H1 (cell line): ENCODE measurements around the gene KIAA0319L. TPM values are rescaled to one million over a fixed set of nuclear protein-coding genes. Genes with fewer than 3 reads are reported as not detected.

ENCODE experiments used
- CTCF ChIA-PET: fragments of 300-600 bp; sonication (Branson Sonifier 250); formaldehyde crosslinking; loops from one replicate; lab custom pipeline; 2021; ENCODE audit not compliant: partially characterized antibody; lab: Charles Lee
- POLR2A ChIA-PET: fragments of 300-600 bp; sonication (Branson Sonifier 250); formaldehyde crosslinking; loops from one replicate; lab custom pipeline; 2021; ENCODE audit warnings: inconsistent platforms; ENCODE audit not compliant: partially characterized antibody; lab: Charles Lee
- DNase-seq, 2 experiments: peaks; one replicate each; pipeline versions ENCODE4 v3.0.0 to v3.0.0-alpha.2; 2010 to 2022; ENCODE audit warnings: low spot score in 2 of 2, low read depth in 1 of 2, mixed read lengths in 1 of 2
- FAIRE-seq: peaks from 2 replicates; lab custom pipeline; 2011; peaks lifted over from hg19 to GRCh38; lab: Jason Lieb, UNC
- H2AFZ ChIP-seq: 2 replicates; pipeline ENCODE4 v1.8.1; 2012; ENCODE audit warnings: low read length, inconsistent platforms
- H2AK5ac ChIP-seq: 2 replicates; pipeline ENCODE4 v1.6.1; 2013; ENCODE audit warnings: low read depth, low read length
- H2BK120ac ChIP-seq: replicated peaks from 2 replicates; pipeline ENCODE3; 2013; ENCODE audit warnings: low read depth, low read length, inconsistent platforms
- H2BK12ac ChIP-seq: 2 replicates; pipeline ENCODE4 v1.6.1; 2013; ENCODE audit warnings: low read depth, low read length
- H2BK15ac ChIP-seq: 2 replicates; pipeline ENCODE4 v1.6.1; 2013; ENCODE audit warnings: low read length
- H2BK20ac ChIP-seq: 2 replicates; pipeline ENCODE4 v1.6.1; 2013; ENCODE audit warnings: low read length
- H2BK5ac ChIP-seq: 2 replicates; pipeline ENCODE4 v1.6.1; 2013; ENCODE audit warnings: low read depth, low read length
- H3K14ac ChIP-seq: 2 replicates; pipeline ENCODE4 v1.6.1; 2013; ENCODE audit warnings: inconsistent platforms; ENCODE audit not compliant: insufficient read length
- H3K18ac ChIP-seq: 2 replicates; pipeline ENCODE4 v1.6.1; 2013; ENCODE audit warnings: low read length; ENCODE audit errors: extremely low read depth
- H3K23ac ChIP-seq: 2 replicates; pipeline ENCODE4 v1.6.1; 2013; ENCODE audit warnings: inconsistent platforms; ENCODE audit not compliant: insufficient read length
- H3K23me2 ChIP-seq: 2 replicates; pipeline ENCODE4 v1.6.1; 2013; ENCODE audit warnings: low read depth, low read length
- H3K27ac ChIP-seq: 2 replicates; pipeline ENCODE4 v1.6.1; 2011; ENCODE audit warnings: low read depth, low read length, inconsistent platforms
- H3K27me3 ChIP-seq, 4 experiments: replicated peaks in 1 of 4; 1 replicate in 1 of 4; 2 replicates in 3 of 4; pipeline versions ENCODE4 v1.6.1 to v1.8.1; 2011 to 2013; ENCODE audit warnings: low read length in 3 of 4, mild to moderate bottlenecking in 3 of 4, inconsistent platforms in 2 of 4, mixed read lengths in 2 of 4, moderate library complexity in 1 of 4; ENCODE audit not compliant: control insufficient read depth in 3 of 4, insufficient read depth in 3 of 4; ENCODE audit errors: extremely low read depth in 1 of 4
- H3K36me3 ChIP-seq, 4 experiments: 2 replicates each; pipeline versions ENCODE4 v1.6.1 to v1.8.1; 2011 to 2013; ENCODE audit warnings: mild to moderate bottlenecking in 4 of 4, low read length in 3 of 4, moderate library complexity in 2 of 4, control low read depth in 1 of 4, inconsistent platforms in 1 of 4; ENCODE audit not compliant: insufficient read depth in 4 of 4, control insufficient read depth in 2 of 4
- H3K4ac ChIP-seq: replicated peaks from 2 replicates; pipeline ENCODE3; 2013; ENCODE audit warnings: low read length, low read depth, mixed read lengths, inconsistent platforms; ENCODE audit not compliant: insufficient read length
- H3K4me1 ChIP-seq, 4 experiments: replicated peaks in 1 of 4; 1 replicate in 1 of 4; 2 replicates in 3 of 4; pipeline versions ENCODE4 v1.6.1 to v1.8.1; 2011 to 2013; ENCODE audit warnings: low read length in 3 of 4, inconsistent platforms in 2 of 4, mixed read lengths in 1 of 4; ENCODE audit not compliant: insufficient read depth in 4 of 4, control insufficient read depth in 3 of 4
- H3K4me2 ChIP-seq, 2 experiments: 2 replicates each; pipeline versions ENCODE4 v1.6.1 to v1.8.1; 2011 to 2013; ENCODE audit warnings: low read depth in 2 of 2, low read length in 2 of 2, control low read depth in 1 of 2, inconsistent platforms in 1 of 2, mild to moderate bottlenecking in 1 of 2; ENCODE audit not compliant: insufficient read depth in 1 of 2
- H3K4me3 ChIP-seq, 4 experiments: fragments of 200-600, 300-600 bp in 1 of 4; sonication (generic), shearing (Covaris generic), sonication (Bioruptor Twin) in 1 of 4; 2 replicates each; pipeline versions ENCODE4 v1.5.1 to v1.8.1; 2011 to 2016; ENCODE audit warnings: low read length in 4 of 4, low read depth in 3 of 4, control low read depth in 2 of 4, inconsistent platforms in 2 of 4, mild to moderate bottlenecking in 2 of 4, mixed read lengths in 1 of 4, moderate library complexity in 1 of 4; ENCODE audit not compliant: insufficient read depth in 2 of 4; ENCODE audit errors: extremely low read depth in 1 of 4
- H3K56ac ChIP-seq: replicated peaks from 2 replicates; pipeline ENCODE3; 2013; ENCODE audit warnings: low read depth, mild to moderate bottlenecking, mixed read lengths, low read length, inconsistent platforms; ENCODE audit not compliant: insufficient read length
- H3K79me1 ChIP-seq: 2 replicates; pipeline ENCODE4 v1.6.1; 2013; ENCODE audit warnings: low read depth, low read length, control low read depth
- H3K79me2 ChIP-seq, 2 experiments: 2 replicates each; pipeline versions ENCODE4 v1.6.1 to v1.8.1; 2012 to 2013; ENCODE audit warnings: low read length in 2 of 2, mild to moderate bottlenecking in 2 of 2, inconsistent platforms in 1 of 2; ENCODE audit not compliant: insufficient read depth in 2 of 2, control insufficient read depth in 1 of 2
- H3K9ac ChIP-seq, 4 experiments: replicated peaks in 1 of 4; 1 replicate in 1 of 4; 2 replicates in 3 of 4; pipeline versions ENCODE4 v1.6.1 to v1.8.1; 2011 to 2013; ENCODE audit warnings: low read depth in 3 of 4, low read length in 3 of 4, control low read depth in 2 of 4, mild to moderate bottlenecking in 2 of 4, moderate library complexity in 2 of 4, inconsistent platforms in 1 of 4; ENCODE audit errors: extremely low read depth in 1 of 4
- H3K9me3 ChIP-seq, 2 experiments: 2 replicates each; pipeline versions ENCODE4 v1.6.1 to v1.8.1; 2012 to 2013; ENCODE audit warnings: mild to moderate bottlenecking in 2 of 2, moderate library complexity in 2 of 2, control low read depth in 1 of 2, inconsistent platforms in 1 of 2, low read depth in 1 of 2, low read length in 1 of 2, mixed read lengths in 1 of 2; ENCODE audit not compliant: insufficient read depth in 2 of 2
- H4K20me1 ChIP-seq, 2 experiments: replicated peaks in 1 of 2; 2 replicates each; pipeline versions ENCODE3 to v1.8.1; 2011 to 2013; ENCODE audit warnings: inconsistent platforms in 2 of 2, low read length in 2 of 2, mild to moderate bottlenecking in 1 of 2; ENCODE audit not compliant: insufficient read depth in 2 of 2, control insufficient read depth in 1 of 2
- H4K5ac ChIP-seq: 2 replicates; pipeline ENCODE4 v1.6.1; 2013; ENCODE audit warnings: low read length, low read depth, mixed read lengths, inconsistent platforms; ENCODE audit not compliant: insufficient read length
- H4K8ac ChIP-seq: 2 replicates; pipeline ENCODE4 v1.8.0; 2013; ENCODE audit warnings: mild to moderate bottlenecking, moderate library complexity, low read length, inconsistent platforms; ENCODE audit not compliant: insufficient read depth; ENCODE audit errors: extremely low read depth
- H4K91ac ChIP-seq: replicated peaks from 2 replicates; pipeline ENCODE3; 2013; ENCODE audit warnings: low read length, mixed read lengths, inconsistent platforms; ENCODE audit not compliant: insufficient read length
- CREB1 ChIP-seq: IDR thresholded peaks from 2 replicates; pipeline ENCODE4 v1.6.1; 2012; ENCODE audit warnings: inconsistent platforms
- E2F6 ChIP-seq: IDR thresholded peaks from 2 replicates; pipeline ENCODE4 v1.6.1; 2012; ENCODE audit warnings: inconsistent platforms
- GABPA ChIP-seq: IDR thresholded peaks from 2 replicates; pipeline ENCODE4 v1.6.1; 2011; ENCODE audit warnings: mild to moderate bottlenecking, low read length, moderate library complexity, borderline replicate concordance; ENCODE audit not compliant: insufficient read depth
- MAFK ChIP-seq: IDR thresholded peaks from 2 replicates; pipeline ENCODE4 v1.6.1; 2012; ENCODE audit warnings: low read depth, mild to moderate bottlenecking, improper control_type of control experiment, low read length
- RFX5 ChIP-seq: IDR thresholded peaks from 2 replicates; pipeline ENCODE4 v1.6.1; 2011; ENCODE audit warnings: low read depth, low read length, improper control_type of control experiment, borderline replicate concordance
- SUZ12 ChIP-seq: fragments of 200-600 bp; sonication (generic); IDR thresholded peaks from 2 replicates; pipeline ENCODE4 v1.6.1; 2012; ENCODE audit warnings: mild to moderate bottlenecking, inconsistent platforms, low read length, moderate library complexity, mixed read lengths
- WGBS, 2 experiments: shearing (Covaris generic) in 1 of 2; methylation state at CpG; one replicate each; pipeline versions ENCODE4 v1.1.6 to v1.1.7; 2013 to 2015; ENCODE audit warnings: low lambda C conversion rate in 2 of 2, mixed read lengths in 2 of 2, inconsistent platforms in 1 of 2, low coverage in 1 of 2, missing lambda C conversion rate in 1 of 2; ENCODE audit not compliant: insufficient replicate concordance in 2 of 2, insufficient coverage in 1 of 2, insufficient read length in 1 of 2; ENCODE audit errors: extremely low coverage in 1 of 2, missing lambda C conversion rate in 1 of 2; 5-methylcytosine and 5-hydroxymethylcytosine counted together
- polyA plus RNA-seq, 7 experiments: library from polyadenylated mRNA; depleted of rRNA in 3 of 7; stranded (reverse) in 5 of 7; unstranded in 2 of 7; fragments of >200 nt in 5 of 7; fragments of 200-250 nt in 2 of 7; gene quantifications; 1 replicate in 5 of 7; 2 replicates in 1 of 7; 4 replicates in 1 of 7; pipeline versions ENCODE4 v1.2.1 to v1.2.3, GENCODE V29; 2011 to 2013; ENCODE audit warnings: missing spikeins in 2 of 7, mixed read lengths in 2 of 7
- total RNA-seq: library from RNA; stranded (reverse); fragmentation: NEBNext Ultra II Directional; extraction: Animal tissue kit (Norgen Biotek cat#: 25700); gene quantifications from 2 replicates; pipeline ENCODE4 v1.2.1, GENCODE V29; 2021

KIAA0319L gene
- total and polyA plus RNA-seq, 2 of the 8 experiments (the other 6 are each of a cell fraction or from before 2014, with no cell fraction given), result 40.1 to 55.7 TPM

- CTCF ChIA-PET, result interaction anchor here (0.6 to 2.5 kb wide), 10 partner anchors 9 to 335 kb away, joined by 3 to 27 read pairs (median 4); no protein-coding TSS in a partner anchor
Measured at GRCh38 chr1:35536556-35537162, 20.5 kb downstream of the KIAA0319L start.

More at GRCh38 chr1:35536556-35537162, 20.5 kb downstream of the KIAA0319L start:
- H2BK5ac ChIP-seq, result no peak overlapping the region
- no peak overlapping the region for H2BK120ac ChIP-seq
- H4K8ac ChIP-seq, result no peak overlapping the region
- H3K4me2 ChIP-seq, result no peak overlapping the region
- H3K4ac ChIP-seq, result no peak overlapping the region
- H3K23me2 ChIP-seq, result no peaks in the 10 kb centered on the region
- no peak overlapping the region for H3K9ac ChIP-seq
- no peak overlapping the region for H4K91ac ChIP-seq
- no peaks in the 10 kb centered on the region for H3K9me3 ChIP-seq
- H3K23ac ChIP-seq, result no peak overlapping the region
- FAIRE-seq (no peak), DNase-seq (no peak)
- H3K27me3 ChIP-seq, result no peaks in the 10 kb centered on the region
- 71% methylated on average over 2 of the region's 2 CpGs; no CpG with 5 or more reads in 1 of the 2 experiments for WGBS, 2 experiments
- H2AFZ ChIP-seq, result no peak overlapping the region
- no peak overlapping the region for H2AK5ac ChIP-seq
- no peak overlapping the region for H3K4me3 ChIP-seq
- H3K4me1 ChIP-seq, result peaks cover 0 to 6% (median 4%) of the 10 kb centered on the region in 4 experiments; a peak in 5 of 7 replicates
- POLR2A ChIA-PET, result interaction anchor here (0.8 to 1.8 kb wide), 5 partner anchors 9 to 415 kb away, joined by 3 to 9 read pairs (median 6); partner anchors contain the start of genes KIAA0319L and NCDN
- no peak overlapping the region for H2BK20ac ChIP-seq
- H3K56ac ChIP-seq, result no peak overlapping the region
- no peak overlapping the region for H3K27ac ChIP-seq
- peaks cover 0 to 2% of the 10 kb centered on the region in 2 experiments for H4K20me1 ChIP-seq
- H3K18ac ChIP-seq, result no peak overlapping the region
- TF ChIP-seq RFX5 (no peak), SUZ12 (no peak), CREB1 (no peak), MAFK (no peak), E2F6 (no peak), GABPA (no peak)
- no peak overlapping the region for H2BK12ac ChIP-seq
- H3K14ac ChIP-seq, result no peak overlapping the region
- H3K79me2 ChIP-seq, result peaks cover 0 to 78% of the 10 kb centered on the region in 2 experiments; a peak in 3 of 4 replicates
- H3K36me3 ChIP-seq, result peaks cover 0 to 7% (median 3%) of the 10 kb centered on the region in 4 experiments; a peak in 3 of 8 replicates
- H4K5ac ChIP-seq, result no peak overlapping the region
- peaks cover 5% of the 10 kb centered on the region for H3K79me1 ChIP-seq
- no peak overlapping the region for H2BK15ac ChIP-seq
